Kidney (tissue), 14 donors: ENCODE measurements around the gene HHATL. TPM values are rescaled to one million over a fixed set of nuclear protein-coding genes. Genes with fewer than 3 reads are reported as not detected.
A peak's percentile ranks its signal among the peaks of the same experiment; 100 is the strongest.

Experiments used
- DNase-seq, 5 donors: peaks; one replicate each; pipeline ENCODE4 v3.0.0-alpha.2; 2013 to 2020
- FAIRE-seq: peaks from 2 replicates; lab custom pipeline; 2012; peaks lifted over from hg19 to GRCh38; lab: Jason Lieb, UNC
- H3K27ac ChIP-seq, 2 donors: one replicate each; pipeline ENCODE4 v1.7.0; 2013; ENCODE audit warnings: low read depth in 2 of 2, low read length in 2 of 2, inconsistent platforms in 1 of 2
- H3K27me3 ChIP-seq: one replicate; pipeline ENCODE4 v1.7.1; 2013; ENCODE audit warnings: low read length, inconsistent platforms; ENCODE audit not compliant: control insufficient read depth, insufficient read depth
- H3K36me3 ChIP-seq, 3 donors: one replicate each; pipeline versions ENCODE4 v1.7.0 to v1.7.1; 2013; ENCODE audit warnings: low read length in 3 of 3, control low read depth in 1 of 3, inconsistent platforms in 1 of 3; ENCODE audit not compliant: insufficient read depth in 3 of 3, control insufficient read depth in 2 of 3
- H3K4me1 ChIP-seq, 3 donors: one replicate each; pipeline versions ENCODE4 v1.7.0 to v1.7.1; 2013; ENCODE audit warnings: low read length in 3 of 3, inconsistent platforms in 1 of 3, low read depth in 1 of 3; ENCODE audit not compliant: control insufficient read depth in 2 of 3, insufficient read depth in 2 of 3
- H3K4me3 ChIP-seq, 3 donors: one replicate each; pipeline versions ENCODE4 v1.7.0 to v1.8.1; 2013; ENCODE audit warnings: low read length in 3 of 3, control low read depth in 1 of 3, inconsistent platforms in 1 of 3
- H3K9ac ChIP-seq, 3 donors: one replicate each; pipeline versions ENCODE4 v1.7.0 to v1.7.1; 2013; ENCODE audit warnings: low read length in 3 of 3, control low read depth in 1 of 3, inconsistent platforms in 1 of 3
- H3K9me3 ChIP-seq, 3 donors: one replicate each; pipeline versions ENCODE4 v1.7.0 to v1.7.1; 2013; ENCODE audit warnings: low read length in 3 of 3, control low read depth in 1 of 3, inconsistent platforms in 1 of 3; ENCODE audit not compliant: control insufficient read depth in 2 of 3, insufficient read depth in 1 of 3
- CTCF ChIP-seq: IDR thresholded peaks from 3 replicates; pipeline ENCODE4 v1.5.1; 2012; ENCODE audit warnings: mild to moderate bottlenecking, moderate library complexity, borderline replicate concordance; ENCODE audit not compliant: insufficient read depth; ENCODE audit errors: extremely low read depth
- intact Hi-C: fragments of 100-400 bp; cut with DNase I; formaldehyde crosslinking; loops from one replicate; pipeline ENCODE4 v1.11.1; 2022
- polyA plus RNA-seq: library from polyadenylated mRNA; stranded (reverse); fragments of 350-450 nt; fragmentation: Illumina TruSeq; extraction: RNeasy Lipid Tissue Mini Kit (QIAGEN cat#74804); gene quantifications from one replicate; pipeline ENCODE4 v1.2.3, GENCODE V29; 2014; ENCODE audit warnings: low read depth, low replicate concordance; ENCODE audit not compliant: insufficient read depth
- total RNA-seq: library from RNA; stranded (reverse); fragmentation: NEBNext Ultra II Directional; extraction: Animal tissue kit (Norgen Biotek cat#: 25700); gene quantifications from one replicate; pipeline ENCODE4 v1.2.1, GENCODE V29; 2021
- donor health status: control.
- donor health status: control.
- donor health status: control.
- donor health status: control.
- donor health status: control.
- donor health status: DM: yes; HTN: yes; CAD: no.
- donor health status: Normal renal cell carcinoma (clear cell type).

HHATL gene
- total and polyA plus RNA-seq, 2 donors from 2014 or later, result not detected

GRCh38 chr3:42678447-42678846 is 24.2 kb downstream of the HHATL start:
- TF ChIP-seq CTCF, result no peak
- no peak overlapping the region for H3K4me3 ChIP-seq
- no peak overlapping the region for H3K27ac ChIP-seq
- intact Hi-C loops, result no loop called here
- no peak for FAIRE-seq
- no peak for DNase-seq
- H3K36me3 ChIP-seq, result no peaks in the 10 kb centered on the region
- H3K9ac ChIP-seq, result no peak overlapping the region
- peaks cover 0 to 3% (median 0%) of the 10 kb centered on the region in 3 donors for H3K9me3 ChIP-seq
- H3K4me1 ChIP-seq, result no peaks in the 10 kb centered on the region
- H3K27me3 ChIP-seq, result no peaks in the 10 kb centered on the region

- Histone ChIP-seq H3K27me3 (no peaks in the 10 kb centered on the region), H3K36me3 (no peaks in the 10 kb centered on the region), H3K27ac (no peak overlapping the region), H3K9ac (no peak overlapping the region), H3K4me1 (no peaks in the 10 kb centered on the region), H3K9me3 (peaks cover 0 to 3% (median 0%) of the 10 kb centered on the region in 3 donors), H3K4me3 (no peak overlapping the region)
- FAIRE-seq (no peak), DNase-seq (peak in 1 of 5 donors; percentile 7)
- no peak for TF ChIP-seq CTCF
- intact Hi-C loops, result no loop called here
These were observed 26.7 kb downstream of the HHATL start for GRCh38 chr3:42675909-42676308.

- intact Hi-C loops, result no loop called here
These were observed 28.5 kb downstream of the HHATL start for GRCh38 chr3:42674146-42674545.

More at GRCh38 chr3:42674146-42674545, 28.5 kb downstream of the HHATL start:
- H3K27me3 ChIP-seq, result no peaks in the 10 kb centered on the region
- no peak overlapping the region for H3K27ac ChIP-seq
- no peak overlapping the region for H3K9ac ChIP-seq
- no peak overlapping the region for H3K4me3 ChIP-seq
- FAIRE-seq (no peak), DNase-seq (no peak)
- H3K9me3 ChIP-seq, result peaks cover 0 to 3% (median 0%) of the 10 kb centered on the region in 3 donors
- H3K36me3 ChIP-seq, result no peaks in the 10 kb centered on the region
- no peak for TF ChIP-seq CTCF
- no peaks in the 10 kb centered on the region for H3K4me1 ChIP-seq
